HEK293 (cell line): Measurements from ENCODE around the gene KLF16.

Experiments used
- HOXC10 ChIP-seq: sonication (generic); formaldehyde crosslinking; IDR thresholded peaks from 2 replicates; pipeline ENCODE4 v1.8.1; 2023; ENCODE audit warnings: mild to moderate bottlenecking, missing genetic modification reagents
- MZF1 ChIP-seq: fragments of 450-650 bp; formaldehyde crosslinking; IDR thresholded peaks from 2 replicates; pipeline ENCODE4 v1.5.1; 2017; ENCODE audit warnings: missing biosample characterization, missing genetic modification characterization, borderline replicate concordance
- REPIN1 ChIP-seq: fragments of 450-650 bp; formaldehyde crosslinking; IDR thresholded peaks from 2 replicates; pipeline ENCODE4 v1.5.1; 2017; ENCODE audit warnings: missing biosample characterization, missing genetic modification characterization, low read depth
- SCRT2 ChIP-seq: fragments of 450-650 bp; formaldehyde crosslinking; IDR thresholded peaks from 2 replicates; pipeline ENCODE4 v1.5.1; 2016; ENCODE audit warnings: missing biosample characterization, missing genetic modification characterization
- TRIM28 ChIP-seq: IDR thresholded peaks from 2 replicates; pipeline ENCODE4 v1.6.1; 2011; ENCODE audit warnings: low read length, control low read depth, borderline replicate concordance
- ZBTB20 ChIP-seq: fragments of 450-650 bp; formaldehyde crosslinking; IDR thresholded peaks from 2 replicates; pipeline ENCODE4 v1.5.1; 2016; ENCODE audit warnings: missing biosample characterization, missing genetic modification characterization
- ZBTB8A ChIP-seq: fragments of 450-650 bp; formaldehyde crosslinking; IDR thresholded peaks from 2 replicates; pipeline ENCODE4 v1.5.1; 2016; ENCODE audit warnings: missing biosample characterization, missing genetic modification characterization
- ZFP41 ChIP-seq: fragments of 450-650 bp; formaldehyde crosslinking; IDR thresholded peaks from 2 replicates; pipeline ENCODE4 v1.5.1; 2016; ENCODE audit warnings: missing biosample characterization, missing genetic modification characterization, borderline replicate concordance
- ZNF112 ChIP-seq: fragments of 450-650 bp; formaldehyde crosslinking; IDR thresholded peaks from 2 replicates; pipeline ENCODE4 v1.5.0; 2017; ENCODE audit warnings: missing biosample characterization, missing genetic modification characterization
- ZNF114 ChIP-seq: fragments of 450-650 bp; formaldehyde crosslinking; IDR thresholded peaks from 2 replicates; pipeline ENCODE4 v1.5.0; 2017; ENCODE audit warnings: missing biosample characterization, missing genetic modification characterization
- ZNF132 ChIP-seq: fragments of 450-650 bp; formaldehyde crosslinking; IDR thresholded peaks from 2 replicates; pipeline ENCODE4 v1.5.1; 2017; ENCODE audit warnings: missing biosample characterization, missing genetic modification characterization, borderline replicate concordance
- ZNF157 ChIP-seq: fragments of 450-650 bp; formaldehyde crosslinking; IDR thresholded peaks from 2 replicates; pipeline ENCODE4 v1.5.1; 2016; ENCODE audit warnings: missing biosample characterization, missing genetic modification characterization
- ZNF169 ChIP-seq: fragments of 450-650 bp; formaldehyde crosslinking; IDR thresholded peaks from 2 replicates; pipeline ENCODE4 v1.5.1; 2016; ENCODE audit warnings: missing biosample characterization, missing genetic modification characterization
- ZNF2 ChIP-seq: fragments of 450-650 bp; formaldehyde crosslinking; IDR thresholded peaks from 2 replicates; pipeline ENCODE4 v1.5.1; 2016; ENCODE audit warnings: missing biosample characterization, missing genetic modification characterization
- ZNF214 ChIP-seq: fragments of 450-650 bp; formaldehyde crosslinking; IDR thresholded peaks from 2 replicates; pipeline ENCODE4 v1.5.1; 2017; ENCODE audit warnings: missing biosample characterization, mild to moderate bottlenecking, missing genetic modification characterization, borderline replicate concordance
- ZNF23 ChIP-seq: fragments of 450-650 bp; formaldehyde crosslinking; IDR thresholded peaks from 2 replicates; pipeline ENCODE4 v1.5.1; 2016; ENCODE audit warnings: missing biosample characterization, missing genetic modification characterization, borderline replicate concordance
- ZNF266 ChIP-seq: fragments of 450-650 bp; formaldehyde crosslinking; IDR thresholded peaks from 2 replicates; pipeline ENCODE4 v1.5.1; 2016; ENCODE audit warnings: missing biosample characterization, missing genetic modification characterization, low read depth
- ZNF335 ChIP-seq: fragments of 450-650 bp; formaldehyde crosslinking; conservative IDR thresholded peaks from 2 replicates; pipeline ENCODE4 v1.5.1; 2016; ENCODE audit warnings: missing biosample characterization, missing genetic modification characterization
- ZNF423 ChIP-seq: fragments of 450-650 bp; formaldehyde crosslinking; IDR thresholded peaks from 2 replicates; pipeline ENCODE4 v1.5.1; 2016; ENCODE audit warnings: missing biosample characterization, missing genetic modification characterization
- ZNF48 ChIP-seq: fragments of 450-650 bp; formaldehyde crosslinking; IDR thresholded peaks from 2 replicates; pipeline ENCODE4 v1.5.1; 2016; ENCODE audit warnings: missing biosample characterization, missing genetic modification characterization
- ZNF501 ChIP-seq: fragments of 450-650 bp; formaldehyde crosslinking; IDR thresholded peaks from 2 replicates; pipeline ENCODE4 v1.5.1; 2016; ENCODE audit warnings: missing biosample characterization, missing genetic modification characterization
- ZNF529 ChIP-seq: fragments of 450-650 bp; formaldehyde crosslinking; IDR thresholded peaks from 2 replicates; pipeline ENCODE4 v1.5.1; 2017; ENCODE audit warnings: missing genetic modification characterization, missing biosample characterization; ENCODE audit not compliant: insufficient replicate concordance
- ZNF571 ChIP-seq: fragments of 450-650 bp; formaldehyde crosslinking; IDR thresholded peaks from 2 replicates; pipeline ENCODE4 v1.5.0; 2017; ENCODE audit warnings: missing biosample characterization, missing genetic modification characterization
- ZNF596 ChIP-seq: fragments of 450-650 bp; IDR thresholded peaks from 2 replicates; pipeline ENCODE4 v1.5.0; 2018; ENCODE audit warnings: missing biosample characterization, mild to moderate bottlenecking, missing genetic modification characterization, moderate library complexity
- ZNF626 ChIP-seq: fragments of 450-650 bp; sonication (Bioruptor Pico); formaldehyde crosslinking; IDR thresholded peaks from 2 replicates; pipeline ENCODE4 v1.5.1; 2018; ENCODE audit warnings: missing biosample characterization, missing genetic modification characterization, inconsistent platforms
- ZNF660 ChIP-seq: fragments of 450-650 bp; IDR thresholded peaks from 2 replicates; pipeline ENCODE4 v1.5.1; 2018; ENCODE audit warnings: missing biosample characterization, mild to moderate bottlenecking, missing genetic modification characterization
- ZNF76 ChIP-seq: fragments of 450-650 bp; formaldehyde crosslinking; IDR thresholded peaks from 2 replicates; pipeline ENCODE4; 2016; ENCODE audit warnings: low read depth, missing biosample characterization, missing genetic modification characterization, borderline replicate concordance
- TF ChIP-seq, protein P1 (sequence below): fragments of 450-650 bp; formaldehyde crosslinking; IDR thresholded peaks from 2 replicates; pipeline ENCODE4 v1.5.1; 2016; ENCODE audit warnings: missing biosample characterization, missing genetic modification characterization, borderline replicate concordance
- TF ChIP-seq, protein P2 (sequence below): fragments of 450-650 bp; formaldehyde crosslinking; optimal IDR thresholded peaks from 2 replicates; pipeline ENCODE3; 2016; ENCODE audit warnings: missing biosample characterization, mild to moderate bottlenecking, missing genetic modification characterization
- TF ChIP-seq, protein P3 (sequence below): fragments of 450-650 bp; formaldehyde crosslinking; IDR thresholded peaks from 2 replicates; pipeline ENCODE4 v1.5.1; 2016; ENCODE audit warnings: missing biosample characterization, missing genetic modification characterization
- TF ChIP-seq, protein P4 (sequence below): fragments of 450-650 bp; formaldehyde crosslinking; IDR thresholded peaks from 2 replicates; pipeline ENCODE4 v1.5.1; 2016; ENCODE audit warnings: missing biosample characterization, missing genetic modification characterization
- TF ChIP-seq, protein P5 (sequence below): fragments of 450-650 bp; formaldehyde crosslinking; IDR thresholded peaks from 2 replicates; pipeline ENCODE4 v1.5.1; 2016; ENCODE audit warnings: missing biosample characterization, missing genetic modification characterization

The KLF16 gene

DNA sequence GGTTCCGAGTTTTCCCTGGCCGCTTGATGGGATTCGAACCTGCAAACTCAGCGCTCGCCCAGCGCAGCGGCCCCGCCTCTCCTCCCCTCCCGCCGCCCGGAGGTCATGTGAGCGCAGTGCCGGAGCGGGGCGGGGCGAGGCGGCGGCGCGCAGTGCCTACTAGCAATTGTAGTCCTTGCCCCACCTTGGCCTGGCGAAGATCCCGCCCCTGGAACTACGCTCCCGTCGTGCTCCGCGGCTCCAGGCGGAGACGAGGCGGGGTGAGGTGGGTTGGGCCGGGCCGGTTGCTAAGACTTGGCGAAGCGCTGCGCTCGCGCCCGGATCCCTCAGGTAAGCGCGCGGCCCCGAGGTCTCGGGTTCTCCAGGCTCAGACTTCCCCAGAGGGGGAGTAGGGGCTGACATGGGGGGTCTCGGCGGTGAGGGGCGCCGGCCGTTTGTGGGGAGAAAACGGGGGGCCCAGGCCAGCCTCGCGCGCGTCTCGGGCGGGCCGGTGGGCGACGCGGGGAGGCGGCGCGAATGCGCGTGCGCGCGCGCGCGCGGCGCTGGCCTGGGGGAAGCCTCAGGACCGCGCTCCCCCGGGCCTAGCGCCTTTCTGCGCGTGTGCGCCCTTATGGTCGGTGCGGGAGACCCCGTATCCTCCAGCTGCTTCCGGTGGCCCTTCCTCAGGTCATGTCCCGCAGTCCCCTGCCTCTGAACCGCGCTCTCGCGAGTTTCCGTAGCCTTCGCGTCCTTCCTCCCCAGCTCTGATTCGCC, 41.9 kb upstream of the KLF16 start, which contains the start of the genes ADAT3 and SCAMP4 (continued):
- TF ChIP-seq, protein P1, sequence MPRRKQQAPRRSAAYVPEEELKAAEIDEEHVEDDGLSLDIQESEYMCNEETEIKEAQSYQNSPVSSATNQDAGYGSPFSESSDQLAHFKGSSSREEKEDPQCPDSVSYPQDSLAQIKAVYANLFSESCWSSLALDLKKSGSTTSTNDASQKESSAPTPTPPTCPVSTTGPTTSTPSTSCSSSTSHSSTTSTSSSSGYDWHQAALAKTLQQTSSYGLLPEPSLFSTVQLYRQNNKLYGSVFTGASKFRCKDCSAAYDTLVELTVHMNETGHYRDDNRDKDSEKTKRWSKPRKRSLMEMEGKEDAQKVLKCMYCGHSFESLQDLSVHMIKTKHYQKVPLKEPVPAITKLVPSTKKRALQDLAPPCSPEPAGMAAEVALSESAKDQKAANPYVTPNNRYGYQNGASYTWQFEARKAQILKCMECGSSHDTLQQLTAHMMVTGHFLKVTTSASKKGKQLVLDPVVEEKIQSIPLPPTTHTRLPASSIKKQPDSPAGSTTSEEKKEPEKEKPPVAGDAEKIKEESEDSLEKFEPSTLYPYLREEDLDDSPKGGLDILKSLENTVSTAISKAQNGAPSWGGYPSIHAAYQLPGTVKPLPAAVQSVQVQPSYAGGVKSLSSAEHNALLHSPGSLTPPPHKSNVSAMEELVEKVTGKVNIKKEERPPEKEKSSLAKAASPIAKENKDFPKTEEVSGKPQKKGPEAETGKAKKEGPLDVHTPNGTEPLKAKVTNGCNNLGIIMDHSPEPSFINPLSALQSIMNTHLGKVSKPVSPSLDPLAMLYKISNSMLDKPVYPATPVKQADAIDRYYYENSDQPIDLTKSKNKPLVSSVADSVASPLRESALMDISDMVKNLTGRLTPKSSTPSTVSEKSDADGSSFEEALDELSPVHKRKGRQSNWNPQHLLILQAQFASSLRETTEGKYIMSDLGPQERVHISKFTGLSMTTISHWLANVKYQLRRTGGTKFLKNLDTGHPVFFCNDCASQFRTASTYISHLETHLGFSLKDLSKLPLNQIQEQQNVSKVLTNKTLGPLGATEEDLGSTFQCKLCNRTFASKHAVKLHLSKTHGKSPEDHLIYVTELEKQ, result no peak
- TF ChIP-seq, protein P2, sequence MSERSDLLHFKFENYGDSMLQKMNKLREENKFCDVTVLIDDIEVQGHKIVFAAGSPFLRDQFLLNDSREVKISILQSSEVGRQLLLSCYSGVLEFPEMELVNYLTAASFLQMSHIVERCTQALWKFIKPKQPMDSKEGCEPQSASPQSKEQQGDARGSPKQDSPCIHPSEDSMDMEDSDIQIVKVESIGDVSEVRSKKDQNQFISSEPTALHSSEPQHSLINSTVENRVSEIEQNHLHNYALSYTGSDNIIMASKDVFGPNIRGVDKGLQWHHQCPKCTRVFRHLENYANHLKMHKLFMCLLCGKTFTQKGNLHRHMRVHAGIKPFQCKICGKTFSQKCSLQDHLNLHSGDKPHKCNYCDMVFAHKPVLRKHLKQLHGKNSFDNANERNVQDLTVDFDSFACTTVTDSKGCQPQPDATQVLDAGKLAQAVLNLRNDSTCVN (tag by site-specific recombination), result peak; percentile 98
- no peak for TF ChIP-seq ZNF501 (tag by site-specific recombination)
- peak; percentile 82 for TF ChIP-seq ZNF335 (tag by site-specific recombination)
- no peak for TF ChIP-seq ZNF626 (tag by site-specific recombination)
- TF ChIP-seq ZNF112 (tag by site-specific recombination), result no peak
- TF ChIP-seq ZBTB8A, result peak; percentile 63
- TF ChIP-seq ZNF529, result no peak
- TF ChIP-seq, protein P3, sequence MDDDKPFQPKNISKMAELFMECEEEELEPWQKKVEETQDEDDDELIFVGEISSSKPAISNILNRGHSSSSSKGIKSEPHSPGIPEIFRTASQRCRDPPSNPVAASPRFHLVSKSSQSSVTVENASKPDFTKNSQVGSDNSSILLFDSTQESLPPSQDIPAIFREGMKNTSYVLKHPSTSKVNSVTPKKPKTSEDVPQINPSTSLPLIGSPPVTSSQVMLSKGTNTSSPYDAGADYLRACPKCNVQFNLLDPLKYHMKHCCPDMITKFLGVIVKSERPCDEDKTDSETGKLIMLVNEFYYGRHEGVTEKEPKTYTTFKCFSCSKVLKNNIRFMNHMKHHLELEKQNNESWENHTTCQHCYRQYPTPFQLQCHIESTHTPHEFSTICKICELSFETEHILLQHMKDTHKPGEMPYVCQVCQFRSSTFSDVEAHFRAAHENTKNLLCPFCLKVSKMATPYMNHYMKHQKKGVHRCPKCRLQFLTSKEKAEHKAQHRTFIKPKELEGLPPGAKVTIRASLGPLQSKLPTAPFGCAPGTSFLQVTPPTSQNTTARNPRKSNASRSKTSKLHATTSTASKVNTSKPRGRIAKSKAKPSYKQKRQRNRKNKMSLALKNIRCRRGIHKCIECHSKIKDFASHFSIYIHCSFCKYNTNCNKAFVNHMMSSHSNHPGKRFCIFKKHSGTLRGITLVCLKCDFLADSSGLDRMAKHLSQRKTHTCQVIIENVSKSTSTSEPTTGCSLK (tag by site-specific recombination), result no peak
- no peak for TF ChIP-seq ZNF132 (tag by site-specific recombination)
- TF ChIP-seq ZBTB20, result no peak
- TF ChIP-seq ZNF423 (tag by site-specific recombination), result no peak
- TF ChIP-seq ZNF571 (tag by site-specific recombination), result no peak
- peak; percentile 96 for TF ChIP-seq ZNF76 (tag by site-specific recombination)
- TF ChIP-seq ZNF48, result no peak
- TF ChIP-seq REPIN1 (tag by site-specific recombination), result no peak
- TF ChIP-seq ZNF660, result 0 out of 2 replicates have a peak, but pooled peaks have one; percentile 30
- TF ChIP-seq, protein P4, sequence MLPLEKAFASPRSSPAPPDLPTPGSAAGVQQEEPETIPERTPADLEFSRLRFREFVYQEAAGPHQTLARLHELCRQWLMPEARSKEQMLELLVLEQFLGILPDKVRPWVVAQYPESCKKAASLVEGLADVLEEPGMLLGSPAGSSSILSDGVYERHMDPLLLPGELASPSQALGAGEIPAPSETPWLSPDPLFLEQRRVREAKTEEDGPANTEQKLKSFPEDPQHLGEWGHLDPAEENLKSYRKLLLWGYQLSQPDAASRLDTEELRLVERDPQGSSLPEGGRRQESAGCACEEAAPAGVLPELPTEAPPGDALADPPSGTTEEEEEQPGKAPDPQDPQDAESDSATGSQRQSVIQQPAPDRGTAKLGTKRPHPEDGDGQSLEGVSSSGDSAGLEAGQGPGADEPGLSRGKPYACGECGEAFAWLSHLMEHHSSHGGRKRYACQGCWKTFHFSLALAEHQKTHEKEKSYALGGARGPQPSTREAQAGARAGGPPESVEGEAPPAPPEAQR (tag by site-specific recombination), result no peak
- no peak for TF ChIP-seq ZNF2 (tag by site-specific recombination)
- TF ChIP-seq ZNF214 (tag by site-specific recombination), result no peak
- TF ChIP-seq HOXC10 (CRISPR knock-in tag), result no peak
- TF ChIP-seq, protein P5, sequence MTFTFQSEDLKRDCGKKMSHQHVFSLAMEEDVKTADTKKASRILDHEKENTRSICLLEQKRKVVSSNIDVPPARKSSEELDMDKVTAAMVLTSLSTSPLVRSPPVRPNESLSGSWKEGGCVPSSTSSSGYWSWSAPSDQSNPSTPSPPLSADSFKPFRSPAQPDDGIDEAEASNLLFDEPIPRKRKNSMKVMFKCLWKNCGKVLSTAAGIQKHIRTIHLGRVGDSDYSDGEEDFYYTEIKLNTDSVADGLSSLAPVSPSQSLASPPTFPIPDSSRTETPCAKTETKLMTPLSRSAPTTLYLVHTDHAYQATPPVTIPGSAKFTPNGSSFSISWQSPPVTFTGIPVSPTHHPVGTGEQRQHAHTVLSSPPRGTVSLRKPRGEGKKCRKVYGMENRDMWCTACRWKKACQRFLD (tag by site-specific recombination), result no peak
- no peak for TF ChIP-seq SCRT2 (tag by site-specific recombination)
- no peak for TF ChIP-seq ZNF157 (tag by site-specific recombination)
- no peak for TF ChIP-seq ZNF23 (tag by site-specific recombination)
- no peak for TF ChIP-seq ZNF169 (tag by site-specific recombination)
- TF ChIP-seq ZNF266, result no peak
- no peak for TF ChIP-seq MZF1 (tag by site-specific recombination)
- no peak for TF ChIP-seq ZFP41 (tag by site-specific recombination)
- TF ChIP-seq ZNF596, result peak; percentile 6; the same call in 1 of the 2 replicates
- no peak for TF ChIP-seq TRIM28
- no peak for TF ChIP-seq ZNF114 (tag by site-specific recombination)
